Measurements from ENCODE around the gene ZNF438. TPM values are rescaled to one million over a fixed set of nuclear protein-coding genes. Genes with fewer than 3 reads are reported as not detected.

Gene ZNF438
- total and polyA plus RNA-seq, 7 donors, result 3.9 to 18.9 (median 11.9) TPM

DNA sequence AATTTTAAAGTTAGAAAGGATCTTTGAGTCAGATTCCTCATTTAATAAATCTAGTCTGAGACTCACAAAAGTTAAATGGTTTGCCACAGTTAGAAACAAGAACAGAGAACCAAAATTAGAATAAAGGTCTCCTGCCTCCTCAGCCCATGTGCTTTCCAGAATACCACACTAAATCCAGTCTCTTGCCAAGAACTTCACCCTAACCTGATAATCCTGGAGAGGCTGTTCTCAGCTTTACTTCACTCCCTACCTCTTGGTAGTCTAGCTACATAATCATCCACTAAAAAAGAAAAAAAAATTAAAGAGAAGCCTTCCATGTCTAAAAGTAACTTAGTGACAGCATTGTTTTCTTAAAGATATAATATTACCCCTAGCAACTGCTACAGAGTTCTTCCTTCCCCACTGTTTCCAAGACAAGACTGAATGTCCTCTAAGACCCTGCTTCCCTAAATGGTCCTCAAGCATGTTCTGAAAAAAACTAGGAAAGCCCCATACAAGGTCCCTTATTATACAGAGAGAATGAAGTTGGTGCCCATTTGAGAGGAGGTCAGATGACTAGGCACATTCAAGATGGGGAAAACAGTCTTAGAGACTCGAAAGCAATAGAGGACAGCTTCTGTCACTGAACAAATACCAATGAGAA is 56.8 kb downstream of the ZNF438 start:
- Histone ChIP-seq H3K27me3 (no peaks in the 10 kb centered on the region), H3K4me1 (peaks cover 0 to 40% (median 18%) of the 10 kb centered on the region in 4 donors), H3K4me3 (no peak overlapping the region), H3K36me3 (no peaks in the 10 kb centered on the region), H3K9me3 (no peaks in the 10 kb centered on the region), H3K27ac (peak overlapping the region in 3 of 4 donors; percentile 25 to 36 (median 25))
- 57 to 85% methylated on average over 1 of the region's 1 CpG for WGBS, 2 donors
- no peak for DNase-seq
- TF ChIP-seq EP300 (IDR thresholded peaks at IDR 0.05), result no peak
- no peak for TF ChIP-seq POLR2AphosphoS5 (IDR thresholded peaks at IDR 0.05)
- TF ChIP-seq, protein P1, sequence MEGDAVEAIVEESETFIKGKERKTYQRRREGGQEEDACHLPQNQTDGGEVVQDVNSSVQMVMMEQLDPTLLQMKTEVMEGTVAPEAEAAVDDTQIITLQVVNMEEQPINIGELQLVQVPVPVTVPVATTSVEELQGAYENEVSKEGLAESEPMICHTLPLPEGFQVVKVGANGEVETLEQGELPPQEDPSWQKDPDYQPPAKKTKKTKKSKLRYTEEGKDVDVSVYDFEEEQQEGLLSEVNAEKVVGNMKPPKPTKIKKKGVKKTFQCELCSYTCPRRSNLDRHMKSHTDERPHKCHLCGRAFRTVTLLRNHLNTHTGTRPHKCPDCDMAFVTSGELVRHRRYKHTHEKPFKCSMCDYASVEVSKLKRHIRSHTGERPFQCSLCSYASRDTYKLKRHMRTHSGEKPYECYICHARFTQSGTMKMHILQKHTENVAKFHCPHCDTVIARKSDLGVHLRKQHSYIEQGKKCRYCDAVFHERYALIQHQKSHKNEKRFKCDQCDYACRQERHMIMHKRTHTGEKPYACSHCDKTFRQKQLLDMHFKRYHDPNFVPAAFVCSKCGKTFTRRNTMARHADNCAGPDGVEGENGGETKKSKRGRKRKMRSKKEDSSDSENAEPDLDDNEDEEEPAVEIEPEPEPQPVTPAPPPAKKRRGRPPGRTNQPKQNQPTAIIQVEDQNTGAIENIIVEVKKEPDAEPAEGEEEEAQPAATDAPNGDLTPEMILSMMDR (IDR thresholded peaks at IDR 0.05), result no peak
- no peak for TF ChIP-seq POLR2A (IDR thresholded peaks at IDR 0.05)
- intact Hi-C loops (cut with DNase I), result no loop called here

DNA sequence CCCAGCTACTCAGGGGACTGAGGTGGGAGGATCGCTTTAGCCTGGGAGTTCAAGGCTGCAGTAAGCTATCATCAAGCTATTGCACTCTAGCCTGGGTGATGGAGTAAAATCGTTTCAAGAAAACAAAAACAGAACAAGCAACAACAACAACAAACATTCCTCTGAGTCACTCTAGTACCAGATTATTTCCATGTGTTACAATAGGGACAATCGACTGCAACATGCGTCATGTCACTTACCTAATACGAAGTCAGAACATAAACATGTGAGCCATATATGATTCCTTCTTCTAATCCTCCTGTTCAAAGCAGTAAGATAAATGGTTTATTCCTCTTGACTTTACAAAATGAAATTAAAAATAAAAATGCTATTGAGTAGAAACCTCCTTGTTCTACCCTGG is 57.3 kb downstream of the ZNF438 start:
- H3K4me1 ChIP-seq, result peaks cover 0 to 40% (median 20%) of the 10 kb centered on the region in 4 donors
- no peak for TF ChIP-seq POLR2AphosphoS5 (IDR thresholded peaks at IDR 0.05)
- TF ChIP-seq, protein P1 (IDR thresholded peaks at IDR 0.05), result no peak
- no peak for TF ChIP-seq POLR2A (IDR thresholded peaks at IDR 0.05)
- no peak for TF ChIP-seq EP300 (IDR thresholded peaks at IDR 0.05)
- WGBS, 2 donors, result 92 to 93% methylated on average over 5 of the region's 5 CpGs
- no peak for DNase-seq
- no peak overlapping the region for H3K4me3 ChIP-seq
- no peaks in the 10 kb centered on the region for H3K36me3 ChIP-seq
- intact Hi-C loops (cut with DNase I), result no loop called here
- peak overlapping the region in 3 of 4 donors; percentile 25 to 36 (median 25) for H3K27ac ChIP-seq
- no peaks in the 10 kb centered on the region for H3K27me3 ChIP-seq
- no peaks in the 10 kb centered on the region for H3K9me3 ChIP-seq

DNA sequence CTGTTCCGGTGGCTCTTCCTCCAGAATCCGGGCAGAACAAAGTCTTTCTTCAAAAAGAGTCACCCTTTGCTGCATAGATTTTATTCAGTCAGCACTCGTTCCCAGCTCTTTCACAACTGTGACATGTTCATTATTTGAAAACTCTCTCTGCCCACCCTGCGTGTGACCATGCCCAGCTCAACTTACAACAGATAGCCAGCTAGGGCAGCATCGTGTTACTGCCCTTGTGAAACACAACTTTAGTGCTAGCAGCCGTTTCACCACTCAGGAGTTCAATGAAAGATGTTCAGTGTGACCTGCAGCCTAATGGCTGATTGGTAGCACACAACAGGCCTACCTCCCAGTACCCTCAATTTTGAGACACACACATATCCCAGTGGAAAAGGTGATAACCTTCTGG is 57.9 kb downstream of the ZNF438 start:
- H3K9me3 ChIP-seq, result no peaks in the 10 kb centered on the region
- no peak for DNase-seq
- TF ChIP-seq, protein P1 (IDR thresholded peaks at IDR 0.05), result no peak
- TF ChIP-seq POLR2A (IDR thresholded peaks at IDR 0.05) (no peak), POLR2AphosphoS5 (IDR thresholded peaks at IDR 0.05) (no peak), EP300 (IDR thresholded peaks at IDR 0.05) (no peak)
- H3K4me3 ChIP-seq, result no peak overlapping the region
- intact Hi-C loops (cut with DNase I), result no loop called here
- 75 to 80% methylated on average over 6 of the region's 6 CpGs for WGBS, 2 donors
- peaks cover 0 to 45% (median 27%) of the 10 kb centered on the region in 4 donors for H3K4me1 ChIP-seq
- peak overlapping the region in 1 of 4 donors; percentile 36 for H3K27ac ChIP-seq
- H3K27me3 ChIP-seq, result no peaks in the 10 kb centered on the region
- no peaks in the 10 kb centered on the region for H3K36me3 ChIP-seq

DNA sequence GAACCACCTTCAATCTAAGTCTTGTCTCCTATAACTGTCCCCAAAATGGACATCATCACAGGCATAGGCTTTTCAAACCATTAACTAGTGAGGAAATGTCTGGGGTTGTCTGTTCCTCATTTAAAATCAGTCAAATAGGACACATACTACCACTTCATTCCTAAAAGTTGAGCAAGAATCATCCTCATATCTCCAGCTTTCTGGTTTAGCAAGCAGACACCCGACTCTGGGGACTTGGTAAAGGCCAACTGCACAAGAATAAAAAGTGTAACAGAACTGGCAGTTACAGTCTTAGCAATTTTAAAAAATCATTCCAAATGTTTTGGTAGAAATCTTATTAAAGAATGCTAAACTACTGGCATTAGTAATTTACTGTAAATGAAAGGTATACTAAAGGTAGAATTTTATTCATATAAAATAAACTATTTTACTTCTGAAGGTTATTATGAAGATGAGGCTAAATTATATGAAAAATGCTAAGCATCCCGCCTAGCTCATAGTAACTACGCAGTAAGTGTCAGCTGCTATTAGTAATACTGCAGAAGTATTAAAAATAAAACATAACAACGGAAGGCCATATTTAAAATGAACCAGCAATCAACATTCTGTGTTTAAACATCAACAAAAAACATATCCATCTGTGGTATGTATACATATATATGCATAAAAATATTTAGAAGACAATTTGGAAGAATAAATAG is 60.8 kb downstream of the ZNF438 start:
- H3K4me1 ChIP-seq, result peaks cover 0 to 65% (median 39%) of the 10 kb centered on the region in 4 donors
- DNase-seq, result no peak
- 88 to 96% methylated on average over 4 of the region's 4 CpGs for WGBS, 2 donors
- intact Hi-C loops (cut with DNase I), result no loop called here
- H3K9me3 ChIP-seq, result no peaks in the 10 kb centered on the region
- H3K4me3 ChIP-seq, result no peak overlapping the region
- TF ChIP-seq POLR2AphosphoS5 (IDR thresholded peaks at IDR 0.05) (no peak), POLR2A (IDR thresholded peaks at IDR 0.05) (no peak), EP300 (IDR thresholded peaks at IDR 0.05) (no peak)
- TF ChIP-seq, protein P1 (IDR thresholded peaks at IDR 0.05), result no peak
- H3K36me3 ChIP-seq, result no peaks in the 10 kb centered on the region
- H3K27ac ChIP-seq, result peak overlapping the region; percentile 6 to 41 (median 27)
- no peaks in the 10 kb centered on the region for H3K27me3 ChIP-seq

All from sigmoid colon (tissue), 7 donors.